GM12892 (cell line): Measurements from ENCODE around the gene ZFHX3.

ENCODE experiments used
- POLR2A ChIP-seq: IDR thresholded peaks from 2 replicates; pipeline ENCODE4 v1.6.1; 2011; ENCODE audit warnings: low read depth, low read length, control low read depth
- POLR2AphosphoS5 ChIP-seq: IDR thresholded peaks from 2 replicates; pipeline ENCODE4 v1.6.1; 2011; ENCODE audit warnings: low read depth, low read length, control low read depth
- TAF1 ChIP-seq: IDR thresholded peaks from 2 replicates; pipeline ENCODE4 v1.6.1; 2011; ENCODE audit warnings: low read depth, mild to moderate bottlenecking, control low read depth, low read length, borderline replicate concordance

- no peak for TF ChIP-seq POLR2A
- no peak for TF ChIP-seq POLR2AphosphoS5
- TF ChIP-seq TAF1, result no peak
These were observed 262.0 kb downstream of the ZFHX3 start for GRCh38 chr16:72785886-72786285.
